GM23338 (cell line): ENCODE results near the gene SORBS1. TPM values are rescaled to one million over a fixed set of nuclear protein-coding genes. Genes with fewer than 3 reads are reported as not detected.

Experiments used
- ATAC-seq: fragments of 200-7000 bp; cut with Tn5 transposase; 3 replicates; pipeline ENCODE4 v1.9.1; 2020
- DNase-seq: peaks from one replicate; pipeline ENCODE4 v3.0.0-alpha.2; 2015; ENCODE audit warnings: low spot score
- H2AFZ ChIP-seq: fragments of 200-600 bp; sonication (generic); 2 replicates; pipeline ENCODE4 v1.8.0; 2016; ENCODE audit warnings: antibody characterized with exemption, mild to moderate bottlenecking, moderate library complexity
- H3F3A ChIP-seq: fragments of 200-600 bp; sonication (generic); replicated peaks from 2 replicates; pipeline ENCODE4 v1.8.0; 2017; ENCODE audit warnings: antibody characterized with exemption, mixed run types, low read depth
- H3K27ac ChIP-seq: fragments of 200-600 bp; sonication (generic); 2 replicates; pipeline ENCODE4 v1.6.1; 2016; ENCODE audit warnings: low read depth
- H3K27me3 ChIP-seq: fragments of 200-600 bp; sonication (generic); 2 replicates; pipeline ENCODE4 v1.8.0; 2016; ENCODE audit warnings: mild to moderate bottlenecking, mixed run types, moderate library complexity; ENCODE audit not compliant: insufficient read depth
- H3K36me3 ChIP-seq: fragments of 200-600 bp; sonication (generic); 2 replicates; pipeline ENCODE4 v1.8.0; 2016; ENCODE audit warnings: mild to moderate bottlenecking; ENCODE audit not compliant: insufficient read depth
- H3K4me1 ChIP-seq: fragments of 200-600 bp; sonication (generic); 2 replicates; pipeline ENCODE4 v1.8.0; 2016; ENCODE audit warnings: mild to moderate bottlenecking, moderate library complexity; ENCODE audit not compliant: insufficient read depth
- H3K4me2 ChIP-seq: fragments of 200-600 bp; sonication (generic); 2 replicates; pipeline ENCODE4 v1.7.1; 2017; ENCODE audit warnings: mixed run types
- H3K4me3 ChIP-seq: fragments of 200-600 bp; sonication (generic); 2 replicates; pipeline ENCODE4 v1.6.1; 2016; ENCODE audit warnings: mixed run types
- H3K79me2 ChIP-seq: fragments of 200-600 bp; sonication (generic); replicated peaks from 2 replicates; pipeline ENCODE4 v1.8.0; 2017; ENCODE audit warnings: mild to moderate bottlenecking; ENCODE audit not compliant: insufficient read depth
- H3K9me2 ChIP-seq: fragments of 200-600 bp; sonication (generic); 2 replicates; pipeline ENCODE4 v1.8.0; 2017; ENCODE audit not compliant: insufficient read depth
- H4K20me1 ChIP-seq: fragments of 200-600 bp; sonication (generic); replicated peaks from 2 replicates; pipeline ENCODE4 v1.8.0; 2017; ENCODE audit warnings: mild to moderate bottlenecking; ENCODE audit not compliant: insufficient read depth
- H3K27ac Mint-ChIP-seq: 2 replicates; pipeline ENCODE4 v1.8.0; 2020; ENCODE audit warnings: inconsistent platforms, mild to moderate bottlenecking, moderate library complexity, mixed read lengths
- H3K27me3 Mint-ChIP-seq: 3 replicates; pipeline ENCODE4 v1.8.0; 2022; ENCODE audit warnings: low read depth, mild to moderate bottlenecking, moderate library complexity, mixed read lengths, inconsistent platforms; ENCODE audit not compliant: insufficient read depth, poor library complexity
- H3K36me3 Mint-ChIP-seq: 3 replicates; pipeline ENCODE4 v1.8.0; 2021; ENCODE audit warnings: low read depth, mild to moderate bottlenecking, inconsistent platforms, moderate library complexity, mixed read lengths
- H3K4me1 Mint-ChIP-seq: 3 replicates; pipeline ENCODE4 v1.8.0; 2020; ENCODE audit warnings: mild to moderate bottlenecking, inconsistent platforms, mixed read lengths
- H3K4me3 Mint-ChIP-seq: 3 replicates; pipeline ENCODE4 v1.8.0; 2021; ENCODE audit warnings: moderate library complexity, mild to moderate bottlenecking, inconsistent platforms, mixed read lengths
- H3K9me3 Mint-ChIP-seq: 3 replicates; pipeline ENCODE4 v1.8.0; 2020; ENCODE audit warnings: moderate library complexity, mild to moderate bottlenecking, inconsistent platforms, mixed read lengths
- CTCF ChIP-seq, 2 experiments: fragments of 200-600 bp in 1 of 2; sonication (generic) in 1 of 2; conservative IDR thresholded peaks; 2 replicates each; pipeline versions ENCODE4 v1.5.1 to v1.6.1; 2016 to 2017; ENCODE audit warnings: antibody characterized with exemption in 2 of 2, low read depth in 2 of 2, mild to moderate bottlenecking in 2 of 2, moderate library complexity in 1 of 2
- EZH2 ChIP-seq: fragments of 200-600 bp; sonication (generic); IDR thresholded peaks from one replicate; pipeline ENCODE4 v1.8.0; 2017; ENCODE audit warnings: antibody characterized with exemption, mild to moderate bottlenecking, low read depth; ENCODE audit not compliant: unreplicated experiment
- EZH2phosphoT487 ChIP-seq: fragments of 200-600 bp; sonication (generic); IDR thresholded peaks from one replicate; pipeline ENCODE4 v1.8.1; 2018; ENCODE audit warnings: antibody characterized with exemption; ENCODE audit not compliant: unreplicated experiment
- JUNB ChIP-seq: IDR thresholded peaks from one replicate; pipeline ENCODE4 v1.6.1; 2016; ENCODE audit warnings: antibody characterized with exemption; ENCODE audit not compliant: unreplicated experiment
- POLR2AphosphoS5 ChIP-seq: IDR thresholded peaks from 2 replicates; pipeline ENCODE4 v1.6.1; 2016; ENCODE audit warnings: antibody characterized with exemption, low read depth
- REST ChIP-seq: IDR thresholded peaks from one replicate; pipeline ENCODE4 v1.6.1; 2018; ENCODE audit warnings: antibody characterized with exemption; ENCODE audit not compliant: unreplicated experiment
- STAT1 ChIP-seq: IDR thresholded peaks from one replicate; pipeline ENCODE4 v1.6.1; 2016; ENCODE audit warnings: antibody characterized with exemption; ENCODE audit not compliant: unreplicated experiment
- ZNF114 ChIP-seq: fragments of 250-450 bp; sonication (Bioruptor Pico); IDR thresholded peaks from 2 replicates; pipeline ENCODE4 v1.5.0; 2020; ENCODE audit warnings: mild to moderate bottlenecking, moderate library complexity
- ZNF331 ChIP-seq: fragments of 250-450 bp; sonication (Bioruptor Pico); IDR thresholded peaks from 2 replicates; pipeline ENCODE4 v1.5.0; 2020; ENCODE audit warnings: low read depth, mild to moderate bottlenecking, moderate library complexity
- ZNF462 ChIP-seq: fragments of 250-450 bp; sonication (Bioruptor Pico); IDR thresholded peaks from 2 replicates; pipeline ENCODE4 v1.5.0; 2020; ENCODE audit warnings: mild to moderate bottlenecking, moderate library complexity
- polyA plus RNA-seq: library from polyadenylated mRNA; unstranded; fragments of >200 nt; fragmentation: Nextera tagmentation; extraction: Ambion mirVana; gene quantifications from 2 replicates; pipeline ENCODE4 v1.2.1, GENCODE V29; 2016
- total RNA-seq: library from RNA; depleted of rRNA; stranded (reverse); fragments of >200 nt; shearing (Covaris generic); gene quantifications from 2 replicates; pipeline ENCODE4 v1.2.3, GENCODE V29; 2014

Gene SORBS1
- total and polyA plus RNA-seq, 2 experiments from 2014 or later: 47.7 to 51.5 TPM

GRCh38 chr10:95542330-95542729 is 18.8 kb downstream of the SORBS1 start:
- DNase-seq: no peak
- Mint-ChIP-seq H3K4me1 (peaks cover 41% of the 10 kb centered on the region), H3K9me3 (no peaks in the 10 kb centered on the region), H3K4me3 (no peak overlapping the region), H3K36me3 (peaks cover 4% of the 10 kb centered on the region; the same call in 2 of the 3 replicates), H3K27me3 (peaks cover 6% of the 10 kb centered on the region), H3K27ac (no peak overlapping the region)
- Histone ChIP-seq H3K27ac (no peak overlapping the region), H3K4me2 (no peak overlapping the region), H3K9me2 (0 out of 2 replicates have a peak, but pooled peaks cover 8% of the 10 kb centered on the region), H3K27me3 (no peaks in the 10 kb centered on the region), H3K36me3 (no peaks in the 10 kb centered on the region), H3K79me2 (peaks cover 91% of the 10 kb centered on the region), H3F3A (0 out of 2 replicates have a peak, but pooled peaks cover 4% of the 10 kb centered on the region), H3K4me1 (peaks cover 46% of the 10 kb centered on the region), H3K4me3 (no peak overlapping the region), H2AFZ (no peak overlapping the region), H4K20me1 (peaks cover 14% of the 10 kb centered on the region)
- ATAC-seq: no peak
- TF ChIP-seq EZH2phosphoT487 (no peak), EZH2 (no peak), ZNF331 (CRISPR knock-in tag) (no peak), POLR2AphosphoS5 (no peak), CTCF (conservative IDR thresholded peaks at IDR 0.05; ENCODE audit: low read depth in 2 of 2) (no peak), JUNB (no peak), ZNF462 (CRISPR knock-in tag) (no peak), REST (no peak), STAT1 (no peak), ZNF114 (CRISPR knock-in tag) (no peak)
